Osteoblast (primary cell): ENCODE results near the gene ARPC1B. TPM values are rescaled to one million over a fixed set of nuclear protein-coding genes. Genes with fewer than 3 reads are reported as not detected.

Experiments used
- DNase-seq: peaks from one replicate; pipeline ENCODE4 v3.0.0; 2011; ENCODE audit warnings: low spot score, mixed read lengths; ENCODE audit not compliant: insufficient read length; ENCODE audit errors: missing footprints
- H2AFZ ChIP-seq: 2 replicates; pipeline ENCODE4 v1.6.0; 2011; ENCODE audit warnings: mild to moderate bottlenecking, low read length
- H3K27ac ChIP-seq: 2 replicates; pipeline ENCODE4 v1.5.1; 2011; ENCODE audit warnings: mild to moderate bottlenecking, low read depth, low read length, moderate library complexity
- H3K27me3 ChIP-seq: 2 replicates; pipeline ENCODE4 v1.6.0; 2012; ENCODE audit warnings: mild to moderate bottlenecking, control low read depth, inconsistent platforms, low read length, moderate library complexity; ENCODE audit not compliant: insufficient read depth
- H3K36me3 ChIP-seq: 2 replicates; pipeline ENCODE4 v1.5.1; 2011; ENCODE audit warnings: mild to moderate bottlenecking, low read length, control low read depth, moderate library complexity; ENCODE audit not compliant: insufficient read depth
- H3K4me1 ChIP-seq: 2 replicates; pipeline ENCODE4 v1.5.1; 2011; ENCODE audit warnings: mild to moderate bottlenecking, low read length, control low read depth, moderate library complexity; ENCODE audit not compliant: insufficient read depth
- H3K4me2 ChIP-seq: 2 replicates; pipeline ENCODE4 v1.6.0; 2011; ENCODE audit warnings: mild to moderate bottlenecking, low read length; ENCODE audit not compliant: insufficient read depth
- H3K4me3 ChIP-seq: fragments of 200-600 bp; sonication (generic); 3 replicates; pipeline ENCODE4 v1.5.1; 2012; ENCODE audit warnings: mild to moderate bottlenecking, low read length, inconsistent platforms; ENCODE audit not compliant: insufficient read depth
- H3K79me2 ChIP-seq: 2 replicates; pipeline ENCODE4 v1.6.0; 2012; ENCODE audit warnings: mild to moderate bottlenecking, low read length, control low read depth, inconsistent platforms; ENCODE audit not compliant: insufficient read depth
- H3K9me3 ChIP-seq: 2 replicates; pipeline ENCODE4 v1.5.1; 2011; ENCODE audit warnings: low read depth, low read length, control low read depth
- H4K20me1 ChIP-seq: 2 replicates; pipeline ENCODE4 v1.6.0; 2012; ENCODE audit warnings: mild to moderate bottlenecking, low read length, control low read depth; ENCODE audit not compliant: insufficient read depth
- CTCF ChIP-seq: IDR thresholded peaks from 2 replicates; pipeline ENCODE4 v1.5.1; 2011; ENCODE audit warnings: mild to moderate bottlenecking, low read depth, low read length, moderate library complexity; ENCODE audit errors: extremely low read depth
- total RNA-seq: library from RNA; depleted of rRNA; stranded (reverse); fragments of >200 nt; gene quantifications from 2 replicates; pipeline ENCODE4 v1.2.3, GENCODE V29; 2012

The ARPC1B gene
- total RNA-seq, 1 donor: 273 TPM

GRCh38 chr7:99406557-99406956, 32.0 kb downstream of the ARPC1B start:
- H4K20me1 ChIP-seq: peaks cover 63% of the 10 kb centered on the region
- peak overlapping the region; percentile 95 for H3K4me2 ChIP-seq
- peaks cover 39% of the 10 kb centered on the region for H3K4me1 ChIP-seq
- H3K27ac ChIP-seq: peak overlapping the region; percentile 98
- no peak for TF ChIP-seq CTCF
- no peaks in the 10 kb centered on the region for H3K27me3 ChIP-seq
- H3K79me2 ChIP-seq: peaks cover 88% of the 10 kb centered on the region
- peaks cover 39% of the 10 kb centered on the region for H3K36me3 ChIP-seq
- peak overlapping the region; percentile 83 for H3K4me3 ChIP-seq
- H3K9me3 ChIP-seq: no peaks in the 10 kb centered on the region
- DNase-seq: peak; percentile 59
- H2AFZ ChIP-seq: no peak overlapping the region

GRCh38 chr7:99407872-99408378, 33.4 kb downstream of the ARPC1B start:
- peak; percentile 97 for DNase-seq
- Histone ChIP-seq H3K4me1 (peaks cover 39% of the 10 kb centered on the region), H3K27ac (peak overlapping the region; percentile 98), H4K20me1 (peaks cover 61% of the 10 kb centered on the region), H3K4me3 (peak overlapping the region; percentile 83), H3K9me3 (no peaks in the 10 kb centered on the region), H2AFZ (peak overlapping the region; percentile 87), H3K27me3 (no peaks in the 10 kb centered on the region), H3K79me2 (peaks cover 91% of the 10 kb centered on the region), H3K4me2 (peak overlapping the region; percentile 95), H3K36me3 (peaks cover 37% of the 10 kb centered on the region)
- TF ChIP-seq CTCF: no peak

- TF ChIP-seq CTCF: no peak
- H3K9me3 ChIP-seq: no peaks in the 10 kb centered on the region
- DNase-seq: peak; percentile 95
- peaks cover 37% of the 10 kb centered on the region for H3K36me3 ChIP-seq
- H3K4me1 ChIP-seq: peaks cover 39% of the 10 kb centered on the region
- peak within 1 kb of the TSS; percentile 89 for H2AFZ ChIP-seq
- H3K4me3 ChIP-seq: peak within 1 kb of the TSS; percentile 83
- peaks cover 89% of the 10 kb centered on the region for H3K79me2 ChIP-seq
- peaks cover 55% of the 10 kb centered on the region for H4K20me1 ChIP-seq
- H3K4me2 ChIP-seq: peak within 1 kb of the TSS; percentile 95
- peak within 1 kb of the TSS; percentile 98 for H3K27ac ChIP-seq
- H3K27me3 ChIP-seq: no peaks in the 10 kb centered on the region
Observed at GRCh38 chr7:99408379-99409191, 34.1 kb downstream of the ARPC1B start, which contains the start of the genes BUD31 and PDAP1. Gene BUD31 (plus strand): TSS chr7:99408969. CDS start chr7:99411093, 2,124 bp downstream. Gene PDAP1 (minus strand): TSS chr7:99408597. CDS start chr7:99408548, 49 bp downstream.

- no peak for TF ChIP-seq CTCF
- peak; percentile 79 for DNase-seq
- H2AFZ ChIP-seq: peak overlapping the region; percentile 89
- H3K27me3 ChIP-seq: no peaks in the 10 kb centered on the region
- no peaks in the 10 kb centered on the region for H3K9me3 ChIP-seq
- H3K27ac ChIP-seq: peak overlapping the region; percentile 98
- H3K4me2 ChIP-seq: peak overlapping the region; percentile 95
- peaks cover 49% of the 10 kb centered on the region for H4K20me1 ChIP-seq
- H3K36me3 ChIP-seq: peaks cover 37% of the 10 kb centered on the region
- peaks cover 35% of the 10 kb centered on the region for H3K4me1 ChIP-seq
- peaks cover 83% of the 10 kb centered on the region for H3K79me2 ChIP-seq
- H3K4me3 ChIP-seq: peak overlapping the region; percentile 83
Observed at GRCh38 chr7:99409192-99409572, 34.7 kb downstream of the ARPC1B start.
